K562 (cell line): Measurements from ENCODE around the gene COX14. TPM values are rescaled to one million over a fixed set of nuclear protein-coding genes. Genes with fewer than 3 reads are reported as not detected.

Experiments
- ATAC-seq: fragments of 200-7000 bp; cut with Tn5 transposase; 3 replicates; pipeline ENCODE4 v1.9.1; 2020; ENCODE audit warnings: moderate library complexity
- BruUV-seq: library from RNA; stranded (reverse); fragments of 400-500 nt; replicated peaks from 2 replicates; lab custom pipeline; 2021; lab: Mats Ljungman, UMichigan
- CTCF ChIA-PET: fragments of 300-600 bp; formaldehyde crosslinking; extraction: SDS; loops from one replicate; lab custom pipeline; 2021; ENCODE audit warnings: low intra/inter-chr PET ratio; lab: Yijun Ruan, JAX
- POLR2A ChIA-PET: fragments of 300-600, 350-650 bp; sonication (Branson Sonifier 250); formaldehyde crosslinking; extraction: SDS; loops from one replicate; lab custom pipeline; 2021; ENCODE audit warnings: antibody characterized with exemption, inconsistent platforms; lab: Yijun Ruan, JAX
- DNase-seq, 4 experiments: peaks; one replicate each; pipeline versions ENCODE4 v3.0.0 to v3.0.0-alpha.2; 2011 to 2018; ENCODE audit warnings: low spot score in 3 of 4, mixed read lengths in 3 of 4; ENCODE audit errors: extremely low read depth in 1 of 4
- FAIRE-seq: peaks from 2 replicates; lab custom pipeline; 2011; peaks lifted over from hg19 to GRCh38; lab: Jason Lieb, UNC
- H2AFZ ChIP-seq: 2 replicates; pipeline ENCODE4 v1.6.0; 2011; ENCODE audit warnings: low read depth, low read length, control low read depth, inconsistent platforms
- H3K27ac ChIP-seq: fragments of 200-600 bp; 3 replicates; pipeline ENCODE4 v1.8.0; 2011; ENCODE audit warnings: low read depth, mild to moderate bottlenecking, control low read depth, inconsistent platforms, low read length, moderate library complexity, mixed read lengths; ENCODE audit errors: extremely low read depth
- H3K27me3 ChIP-seq, 2 experiments: fragments of 300-600 bp in 1 of 2; 2 replicates in 1 of 2; 3 replicates in 1 of 2; pipeline versions ENCODE4 v1.6.0 to v1.8.0; 2011; ENCODE audit warnings: inconsistent platforms in 2 of 2, low read length in 2 of 2, mild to moderate bottlenecking in 1 of 2, mixed read lengths in 1 of 2, moderate library complexity in 1 of 2; ENCODE audit not compliant: control insufficient read depth in 2 of 2, insufficient read depth in 2 of 2
- H3K36me3 ChIP-seq: fragments of 300-600 bp; 3 replicates; pipeline ENCODE4 v1.8.0; 2011; ENCODE audit warnings: mild to moderate bottlenecking, low read length, inconsistent platforms; ENCODE audit not compliant: control insufficient read depth, insufficient read depth
- H3K4me1 ChIP-seq, 2 experiments: fragments of 200-600 bp in 1 of 2; replicated peaks in 1 of 2; 2 replicates in 1 of 2; 3 replicates in 1 of 2; pipeline versions ENCODE4 v1.5.1 to v1.8.0; 2011; ENCODE audit warnings: inconsistent platforms in 2 of 2, low read length in 2 of 2, mild to moderate bottlenecking in 1 of 2, mixed read lengths in 1 of 2, moderate library complexity in 1 of 2; ENCODE audit not compliant: control insufficient read depth in 2 of 2, insufficient read depth in 2 of 2
- H3K4me2 ChIP-seq: 2 replicates; pipeline ENCODE4 v1.6.1; 2011; ENCODE audit warnings: low read length, control low read depth, inconsistent platforms, mixed read lengths; ENCODE audit not compliant: insufficient read depth
- H3K4me3 ChIP-seq: fragments of 200-600 bp; sonication (generic), shearing (Covaris generic); 2 replicates; pipeline ENCODE4 v1.5.1; 2016; ENCODE audit warnings: control low read depth, inconsistent platforms
- H3K79me2 ChIP-seq: fragments of 200-600 bp; 3 replicates; pipeline ENCODE4 v1.8.0; 2011; ENCODE audit warnings: low read length, inconsistent platforms; ENCODE audit not compliant: control insufficient read depth, insufficient read depth
- H3K9ac ChIP-seq, 2 experiments: 2 replicates each; pipeline versions ENCODE4 v1.6.0 to v1.6.1; 2011; ENCODE audit warnings: low read depth in 2 of 2, low read length in 2 of 2, control low read depth in 1 of 2, inconsistent platforms in 1 of 2, mild to moderate bottlenecking in 1 of 2, mixed read lengths in 1 of 2; ENCODE audit not compliant: insufficient read depth in 1 of 2
- H3K9me1 ChIP-seq: one replicate; pipeline ENCODE4 v1.6.0; 2011; ENCODE audit warnings: inconsistent platforms, mild to moderate bottlenecking, low read length, moderate library complexity; ENCODE audit not compliant: control insufficient read depth, insufficient read depth
- H3K9me3 ChIP-seq: replicated peaks from 2 replicates; pipeline ENCODE4 v1.5.1; 2011; ENCODE audit warnings: low read depth, low read length, inconsistent platforms; ENCODE audit not compliant: control insufficient read depth, insufficient read depth
- H4K20me1 ChIP-seq: replicated peaks from 2 replicates; pipeline ENCODE4 v1.6.1; 2011; ENCODE audit warnings: low read length, inconsistent platforms, mixed read lengths; ENCODE audit not compliant: control insufficient read depth, insufficient read depth
- AFF4 ChIP-seq: sonication (generic); formaldehyde crosslinking; IDR thresholded peaks from 2 replicates; pipeline ENCODE4 v1.8.0; 2023; ENCODE audit warnings: mild to moderate bottlenecking, missing genetic modification reagents
- FOSL1 ChIP-seq: fragments of 200-800 bp; sonication (Bioruptor generic); conservative IDR thresholded peaks from 2 replicates; pipeline ENCODE4 v1.6.1; 2016; ENCODE audit warnings: missing genetic modification characterization, missing compliant biosample characterization
- KAT7 ChIP-seq: sonication (generic); formaldehyde crosslinking; IDR thresholded peaks from 2 replicates; pipeline ENCODE4 v1.8.0; 2022; ENCODE audit warnings: missing genetic modification reagents, mild to moderate bottlenecking, borderline replicate concordance
- MEF2A ChIP-seq: IDR thresholded peaks from 2 replicates; pipeline ENCODE4 v1.6.1; 2011; ENCODE audit warnings: low read depth, mild to moderate bottlenecking, low read length, moderate library complexity; ENCODE audit not compliant: control insufficient read depth
- MEF2D ChIP-seq: conservative IDR thresholded peaks from 2 replicates; pipeline ENCODE4 v1.6.1; 2016; ENCODE audit warnings: low read depth, missing genetic modification characterization, missing compliant biosample characterization
- MYC ChIP-seq, 2 experiments: fragments of 250-450 bp in 1 of 2; sonication (Bioruptor Pico) in 1 of 2; IDR thresholded peaks; 2 replicates each; pipeline versions ENCODE4 v1.5.1 to v1.6.1; 2012 to 2021; ENCODE audit warnings: low read depth in 2 of 2, borderline replicate concordance in 1 of 2, improper control_type of control experiment in 1 of 2, low read length in 1 of 2, mild to moderate bottlenecking in 1 of 2, moderate library complexity in 1 of 2
- RBBP5 ChIP-seq: fragments of 200-600 bp; sonication (generic); IDR thresholded peaks from 2 replicates; pipeline ENCODE4 v1.6.1; 2012; ENCODE audit warnings: borderline replicate concordance, mild to moderate bottlenecking, low read length, control low read depth, inconsistent platforms; ENCODE audit not compliant: insufficient read depth, poor library complexity, severe bottlenecking
- STAT5B ChIP-seq: fragments of 250-450 bp; sonication (Bioruptor Pico); IDR thresholded peaks from 2 replicates; pipeline ENCODE4 v1.8.0; 2021; ENCODE audit warnings: mild to moderate bottlenecking, inconsistent platforms
- TBL1XR1 ChIP-seq, 2 experiments: IDR thresholded peaks; 2 replicates each; pipeline ENCODE4 v1.6.1; 2012; ENCODE audit warnings: improper control_type of control experiment in 2 of 2, low read length in 2 of 2, mild to moderate bottlenecking in 1 of 2
- ZFX ChIP-seq: sonication (generic); formaldehyde crosslinking; IDR thresholded peaks from 2 replicates; pipeline ENCODE4 v1.8.0; 2022; ENCODE audit warnings: mild to moderate bottlenecking, missing genetic modification reagents, moderate library complexity
- ZNF263 ChIP-seq: sonication (generic); formaldehyde crosslinking; IDR thresholded peaks from 2 replicates; pipeline ENCODE4 v1.8.0; 2022; ENCODE audit warnings: mild to moderate bottlenecking, missing genetic modification reagents, borderline replicate concordance
- ZNF589 ChIP-seq: fragments of 200-800 bp; sonication (Bioruptor generic); IDR thresholded peaks from 2 replicates; pipeline ENCODE4 v1.6.1; 2016; ENCODE audit warnings: low read depth, missing genetic modification characterization, missing compliant biosample characterization
- WGBS: fragments of 100-300 bp; shearing (Covaris generic); methylation state at CpG from one replicate; pipeline ENCODE4 v1.1.6; 2016; ENCODE audit warnings: low coverage, mixed read lengths; ENCODE audit not compliant: insufficient coverage; ENCODE audit errors: missing lambda C conversion rate; 5-methylcytosine and 5-hydroxymethylcytosine counted together
- in situ Hi-C: fragments of 300-500 bp; cut with MboI; formaldehyde crosslinking; loops from 4 replicates; pipeline ENCODE4 v1.15.0; 2018; ENCODE audit warnings: inconsistent platforms, mixed read lengths
- intact Hi-C: fragments of 100-400 bp; cut with micrococcal nuclease; formaldehyde crosslinking; loops from 2 replicates; pipeline ENCODE4 v1.14.2; 2022
- polyA plus RNA-seq, 8 experiments: library from polyadenylated mRNA; depleted of rRNA in 4 of 8; stranded (reverse) in 5 of 8; unstranded in 3 of 8; fragments of >200 nt; fragmentation: Nextera tagmentation in 2 of 8; fragmentation: Illumina TruSeq in 1 of 8; extraction: Ambion mirVana in 2 of 8; extraction: Trizol in 1 of 8; gene quantifications; 2 replicates each; pipeline versions ENCODE4 v1.2.1 to v1.2.3, GENCODE V29; 2011 to 2014; ENCODE audit warnings: inconsistent platforms in 1 of 8, missing spikeins in 1 of 8
- total RNA-seq, 7 experiments: library from RNA; depleted of rRNA in 6 of 7; stranded (reverse); fragments of >200 nt in 6 of 7; fragmentation: Illumina TruSeq in 2 of 7; extraction: Trizol in 2 of 7; gene quantifications; 2 replicates each; pipeline versions ENCODE4 v1.2.1 to v1.2.3, GENCODE V29; 2011 to 2021; ENCODE audit warnings: low replicate concordance in 1 of 7

Gene COX14
- total and polyA plus RNA-seq, 9 of the 15 experiments (the other 6 are each of a cell fraction or from before 2014, with no cell fraction given): 44.4 to 269 (median 53.4) TPM

GRCh38 chr12:50110762-50111351, 1.2 kb upstream of the COX14 start:
- BruUV-seq: no TSS peak
- Histone ChIP-seq H3K79me2 (peaks cover 34% of the 10 kb centered on the region), H4K20me1 (peaks cover 5% of the 10 kb centered on the region; the same call in 1 of the 2 replicates), H3K36me3 (peaks cover 5% of the 10 kb centered on the region; the same call in 1 of the 3 replicates), H3K4me3 (0 out of 2 replicates have a peak overlapping the region, but pooled peaks have one; percentile 78), H3K27me3 (no peaks in the 10 kb centered on the region), H3K9me1 (no peaks in the 10 kb centered on the region), H3K9ac (peak overlapping the region; percentile 43 to 86), H3K4me2 (peak overlapping the region; percentile 98), H3K4me1 (peaks cover 29 to 48% of the 10 kb centered on the region in 2 experiments), H3K9me3 (no peaks in the 10 kb centered on the region), H2AFZ (peak overlapping the region; percentile 90)
- POLR2A ChIA-PET: interaction anchor here (0.6 to 1.9 kb wide), 12 partner anchors 7 to 172 kb away, joined by 3 to 15 read pairs (median 4); partner anchors contain the start of genes CERS5, GPD1 and LIMA1
- ATAC-seq (no peak), FAIRE-seq (no peak), DNase-seq (peak in 2 of 4 experiments; percentile 32 to 53)
- in situ Hi-C loops: no loop called here
- 31% methylated on average over 7 of the region's 7 CpGs for WGBS
- intact Hi-C loops: loop anchor here (1.0 kb wide), 1 partner anchor 26 kb away; the partner anchor contains the start of gene SMARCD1
- CTCF ChIA-PET: interaction anchor here (0.7 to 1.3 kb wide), 4 partner anchors 23 to 144 kb away, joined by 3 to 4 read pairs (median 4); no protein-coding TSS in a partner anchor
- TF ChIP-seq RBBP5: peak; percentile 31
- TF ChIP-seq ZFX (CRISPR knock-in tag): peak; percentile 5; the same call in 1 of the 2 replicates
- TF ChIP-seq KAT7 (CRISPR knock-in tag): 0 out of 2 replicates have a peak, but pooled peaks have one; percentile 79
- TF ChIP-seq STAT5B (CRISPR knock-in tag): no peak
- no peak for TF ChIP-seq TBL1XR1 (IDR thresholded peaks at IDR 0.05; ENCODE audit: low read length in 2 of 2)
- TF ChIP-seq MEF2A: peak; percentile 70; the same call in 1 of the 2 replicates
- no peak for TF ChIP-seq MYC (IDR thresholded peaks at IDR 0.05; ENCODE audit: low read depth, low read length)
- TF ChIP-seq MYC (CRISPR knock-in tag; IDR thresholded peaks at IDR 0.05; ENCODE audit: borderline replicate concordance, low read depth): no peak
- TF ChIP-seq MEF2D (tag): 0 out of 2 replicates have a peak, but pooled peaks have one; percentile 42
- TF ChIP-seq FOSL1 (tag): 0 out of 2 replicates have a peak, but pooled peaks have one; percentile 31
- 0 out of 2 replicates have a peak, but pooled peaks have one; percentile 16 for TF ChIP-seq ZNF589 (CRISPR knock-in tag)
- TF ChIP-seq ZNF263 (CRISPR knock-in tag): 0 out of 2 replicates have a peak, but pooled peaks have one; percentile 36
- no peak for TF ChIP-seq AFF4 (CRISPR knock-in tag)
- TF ChIP-seq, all 486 proteins: peak for 8
- peak overlapping the region; percentile 65 for H3K27ac ChIP-seq
